HG02870 (cell line): ENCODE results near the gene ITLN1.
"Not testable (repeated sequence)": the region's sequence is repeated elsewhere in the genome, so short reads cannot be mapped to it uniquely, and the experiment has no call there.

Experiments used
- ATAC-seq: cut with Tn5 transposase; IDR thresholded peaks from one replicate; pipeline ENCODE4 v1.9.1; 2021; ENCODE audit warnings: mild to moderate bottlenecking, moderate library complexity; ENCODE audit not compliant: unreplicated experiment

Gene ITLN1

GRCh38 chr1:160883581-160884513, 1.1 kb downstream of the ITLN1 start:
- no peak for ATAC-seq

GRCh38 chr1:160882582-160882981, 2.4 kb downstream of the ITLN1 start:
- ATAC-seq = no peak

GRCh38 chr1:160881264-160881663, 3.7 kb downstream of the ITLN1 start:
- ATAC-seq = not testable (repeated sequence)

- no peak for ATAC-seq
These were observed 4.8 kb downstream of the ITLN1 start for GRCh38 chr1:160880216-160880615.

DNA sequence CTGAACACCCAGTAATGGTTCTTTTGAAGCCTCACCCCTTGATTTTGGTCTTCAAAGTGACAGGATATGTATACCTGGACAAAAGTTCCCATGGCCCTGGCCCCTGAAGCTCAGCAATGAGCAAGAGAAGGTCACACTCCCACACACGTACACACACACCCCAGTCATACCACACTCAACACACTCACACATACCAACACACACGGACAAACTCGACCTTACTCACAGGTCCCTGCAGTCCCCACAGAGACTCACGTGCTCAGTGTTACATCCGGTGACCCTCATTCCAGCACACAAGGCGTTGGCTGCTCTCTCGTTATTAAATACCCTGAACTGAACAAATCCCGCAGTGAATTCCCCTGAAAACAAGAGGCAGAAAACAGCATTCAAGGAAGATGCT, 5.9 kb downstream of the ITLN1 start:
- ATAC-seq = no peak

DNA sequence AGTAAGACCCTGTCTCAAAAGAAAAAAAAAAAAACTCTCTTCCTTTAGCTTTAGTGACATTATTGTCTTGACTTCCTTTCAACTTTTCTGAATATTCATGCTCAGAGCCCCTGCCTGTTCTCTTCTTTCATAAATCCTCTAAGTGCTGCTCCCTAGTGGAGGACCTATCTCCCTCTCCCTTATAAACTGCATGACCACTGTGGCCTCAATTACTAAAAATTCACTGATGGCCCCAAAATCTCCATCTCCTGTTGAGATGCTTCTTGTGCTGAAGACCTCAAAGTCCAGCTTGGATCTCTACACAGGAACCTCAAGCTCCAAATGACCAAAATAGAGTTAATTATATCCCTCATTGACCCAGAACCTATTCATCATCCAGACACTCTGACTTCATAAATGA, 7.8 kb downstream of the ITLN1 start:
- no peak for ATAC-seq

- ATAC-seq = no peak
These were observed 8.7 kb downstream of the ITLN1 start for GRCh38 chr1:160876311-160876710.

DNA sequence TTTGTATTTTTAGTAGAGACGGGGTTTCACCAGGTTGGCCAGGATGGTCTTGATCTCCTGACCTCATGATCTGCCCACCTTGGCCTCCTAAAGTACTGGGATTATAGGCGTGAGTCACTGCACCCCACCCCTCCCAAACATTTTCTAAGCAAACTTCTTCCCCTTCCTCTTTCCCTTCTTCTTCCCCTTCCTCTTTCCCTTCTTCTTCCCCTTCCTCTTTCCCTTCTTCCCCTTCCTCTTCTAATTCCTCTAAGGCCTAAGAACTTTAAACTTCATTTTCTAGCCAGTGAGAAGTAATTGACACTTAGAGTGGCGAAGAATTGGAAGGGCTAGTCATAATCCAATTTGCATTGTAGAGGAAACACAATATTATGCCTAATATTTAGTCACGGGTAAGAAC, 9.4 kb downstream of the ITLN1 start:
- ATAC-seq = not testable (repeated sequence)

DNA sequence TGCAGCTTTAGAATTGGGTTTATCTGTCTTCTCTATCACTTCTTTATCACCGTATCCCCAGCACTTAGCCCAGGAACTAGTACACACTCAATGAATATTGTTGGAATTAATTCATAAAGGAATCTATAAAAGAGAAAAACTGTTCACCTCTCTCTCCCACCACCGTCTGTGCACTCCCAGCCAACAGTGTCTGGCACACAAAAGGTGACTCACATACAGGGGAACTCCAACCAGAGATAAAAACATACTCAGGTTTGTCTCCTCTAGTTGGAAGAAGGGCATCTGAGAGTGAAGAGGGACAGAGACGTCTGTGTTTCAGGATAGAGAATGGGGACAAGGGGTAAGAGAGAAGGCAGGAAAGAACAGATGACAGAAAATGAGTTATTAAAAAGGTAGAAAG, 10.0 kb downstream of the ITLN1 start:
- no peak for ATAC-seq

GRCh38 chr1:160868141-160868540, 16.8 kb downstream of the ITLN1 start:
- ATAC-seq = no peak

DNA sequence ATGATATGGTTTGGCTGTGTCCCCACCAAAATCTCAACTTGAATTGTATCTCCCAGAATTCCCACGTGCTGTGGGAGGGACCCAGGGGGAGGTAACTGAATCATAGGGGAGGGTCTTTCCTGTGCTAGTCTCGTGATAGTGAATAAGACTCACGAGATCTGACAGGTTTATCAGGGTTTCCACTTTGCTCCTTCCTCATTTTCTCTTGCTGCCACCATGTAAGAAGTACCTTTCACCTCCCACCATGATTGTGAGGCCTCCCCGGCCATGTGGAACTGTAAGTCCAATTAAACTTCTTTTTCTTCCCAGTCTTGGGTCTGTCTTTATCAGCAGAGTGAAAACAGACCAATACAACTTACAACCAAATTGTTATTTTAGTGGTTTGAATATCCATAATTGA, 17.3 kb downstream of the ITLN1 start:
- ATAC-seq = not testable (repeated sequence)

DNA sequence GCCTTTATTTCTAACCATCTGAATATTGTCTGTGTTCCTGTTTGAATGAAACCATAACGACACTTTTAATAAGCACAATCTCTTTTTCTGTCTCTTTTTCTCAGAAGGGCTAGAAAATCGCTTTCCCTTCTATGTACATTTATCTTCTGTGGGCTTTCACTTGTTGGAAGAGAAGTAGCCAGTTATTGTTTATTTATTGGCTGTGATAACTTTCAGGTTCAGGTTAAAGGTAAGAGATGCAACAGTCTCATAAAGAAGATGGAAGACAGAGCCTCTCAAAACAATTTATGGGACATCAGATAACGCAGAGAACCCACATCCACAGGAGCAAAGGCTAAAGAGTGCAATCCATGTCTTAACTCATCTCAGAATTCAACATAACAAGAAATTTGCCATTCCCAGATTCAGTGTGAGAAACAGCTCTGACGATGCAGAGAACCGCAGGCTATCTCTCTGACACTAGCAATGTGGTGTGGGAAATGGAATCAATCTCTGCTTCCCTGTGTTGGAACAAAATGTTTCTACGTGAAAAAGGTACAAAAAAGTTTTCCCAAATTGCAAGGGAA, 18.2 kb downstream of the ITLN1 start:
- ATAC-seq = no peak

GRCh38 chr1:160866001-160866694, 18.8 kb downstream of the ITLN1 start:
- no peak for ATAC-seq

GRCh38 chr1:160865337-160865736, 19.6 kb downstream of the ITLN1 start:
- no peak for ATAC-seq

GRCh38 chr1:160864173-160864572, 20.8 kb downstream of the ITLN1 start:
- ATAC-seq = no peak

- ATAC-seq = no peak
These were observed 21.2 kb downstream of the ITLN1 start for GRCh38 chr1:160863774-160864131.

GRCh38 chr1:160863061-160863773, 21.8 kb downstream of the ITLN1 start:
- ATAC-seq = no peak

DNA sequence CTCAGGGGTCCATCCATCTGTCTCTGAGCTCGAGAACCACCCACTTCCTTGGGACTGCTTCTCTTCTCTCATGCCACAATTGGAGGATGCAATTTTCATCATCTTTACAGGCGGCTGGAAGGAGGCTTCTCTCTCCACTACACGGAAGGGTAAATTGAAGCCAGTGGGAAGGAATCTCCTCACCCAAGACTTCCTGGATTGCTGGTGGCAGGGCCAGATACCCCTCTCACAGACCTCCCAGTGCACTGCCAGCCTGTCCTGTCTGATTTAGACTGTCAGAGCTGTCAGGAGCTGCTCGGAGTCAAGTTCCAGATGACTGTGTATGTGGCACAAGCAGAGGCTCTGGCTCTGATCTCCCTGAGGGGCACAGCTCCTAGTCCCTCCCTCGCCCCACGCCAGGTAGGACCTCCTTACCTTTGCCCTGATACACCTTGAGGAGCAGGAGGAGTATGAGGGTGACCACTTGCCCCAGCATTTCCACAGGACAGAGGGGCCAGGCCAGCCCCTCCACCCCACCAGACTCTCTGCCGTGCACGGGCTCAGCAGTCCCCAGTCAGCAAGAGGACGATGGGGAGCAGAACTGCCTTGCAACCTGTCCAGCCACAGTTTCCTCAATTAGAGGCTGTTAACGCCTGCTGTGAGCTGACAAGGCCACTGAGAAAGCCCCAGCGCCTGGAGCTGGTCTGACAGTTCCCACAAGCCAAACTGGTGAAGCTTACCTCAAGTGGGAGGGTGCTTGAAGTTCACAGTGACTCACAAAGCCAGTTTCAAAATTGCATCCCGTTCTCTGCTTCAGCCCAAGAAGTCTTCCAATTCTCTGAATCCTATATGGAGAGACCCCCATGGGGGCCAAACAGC, 22.5 kb downstream of the ITLN1 start, which contains the start of gene CD244:
Gene CD244 (minus strand): TSS at position 685 of the 858 bp plus-strand sequence. CDS start 210 bp downstream, at position 475.
- peak; percentile 80 for ATAC-seq

DNA sequence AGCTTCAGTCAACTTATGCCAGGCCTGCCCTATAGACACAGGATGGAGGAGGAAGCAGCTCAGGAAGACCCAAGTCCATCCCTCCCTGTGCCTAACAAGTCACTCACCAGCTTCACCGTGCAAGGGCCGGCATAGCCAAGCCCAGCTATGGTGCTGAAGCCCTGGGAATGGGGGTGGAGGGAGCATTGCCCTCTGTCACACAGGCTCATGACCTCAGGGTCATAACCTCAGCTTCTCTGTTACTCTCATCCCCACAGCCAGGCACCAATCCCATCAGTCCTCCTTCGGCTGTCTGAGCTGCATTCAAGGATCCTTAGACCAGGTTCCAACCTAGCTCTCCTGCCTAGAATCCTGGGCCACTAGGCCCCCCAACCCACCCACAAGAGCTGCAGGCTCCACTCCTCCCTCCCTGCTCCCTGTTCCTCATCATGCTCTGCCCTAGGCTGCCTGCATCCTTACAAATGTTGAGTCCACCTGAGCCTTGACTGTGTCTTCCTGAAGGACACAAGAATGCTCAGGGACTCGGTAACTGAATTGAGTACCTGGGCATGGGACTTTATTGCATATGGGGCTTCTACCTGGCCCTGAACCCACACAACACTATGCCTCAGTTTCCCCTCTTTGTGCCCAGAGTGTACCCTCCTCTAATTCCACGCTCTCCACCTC, 24.0 kb downstream of the ITLN1 start:
- ATAC-seq = no peak

GRCh38 chr1:160859166-160859565, 25.8 kb downstream of the ITLN1 start:
- no peak for ATAC-seq
